BLaER1 (cell line): ENCODE results near the gene ATRAID.

ENCODE experiments used
- H3K27ac ChIP-seq: shearing (Covaris generic); formaldehyde crosslinking; 2 replicates; pipeline ENCODE4 v1.8.1; 2022
- H3K27me3 ChIP-seq: shearing (Covaris generic); formaldehyde crosslinking; 2 replicates; pipeline ENCODE4 v1.8.1; 2022
- H3K36me3 ChIP-seq: shearing (Covaris generic); formaldehyde crosslinking; 2 replicates; pipeline ENCODE4 v1.8.1; 2022
- H3K4me1 ChIP-seq: shearing (Covaris generic); formaldehyde crosslinking; 2 replicates; pipeline ENCODE4 v1.8.1; 2022
- H3K4me2 ChIP-seq: shearing (Covaris generic); formaldehyde crosslinking; 2 replicates; pipeline ENCODE4 v1.8.1; 2022
- H3K4me3 ChIP-seq: shearing (Covaris generic); formaldehyde crosslinking; 2 replicates; pipeline ENCODE4 v1.8.1; 2022
- H3K9ac ChIP-seq: shearing (Covaris generic); formaldehyde crosslinking; 2 replicates; pipeline ENCODE4 v1.8.1; 2022
- H3K9me3 ChIP-seq: shearing (Covaris generic); formaldehyde crosslinking; 2 replicates; pipeline ENCODE4 v1.8.1; 2022
- H4K20me1 ChIP-seq: shearing (Covaris generic); formaldehyde crosslinking; 2 replicates; pipeline ENCODE4 v1.8.1; 2022
- Cebpa-rat ChIP-seq: shearing (Covaris generic); IDR thresholded peaks from 2 replicates; pipeline ENCODE4 v1.8.1; 2022

Gene ATRAID

GRCh38 chr2:27261241-27261925 lies 49.5 kb downstream of the ATRAID start:
- H3K4me1 ChIP-seq, result peaks cover 35% of the 10 kb centered on the region
- H3K9me3 ChIP-seq, result no peaks in the 10 kb centered on the region
- peaks cover 98% of the 10 kb centered on the region for H3K27me3 ChIP-seq
- no peak overlapping the region for H3K4me3 ChIP-seq
- no peak overlapping the region for H3K9ac ChIP-seq
- peaks cover 47% of the 10 kb centered on the region for H4K20me1 ChIP-seq
- peak overlapping the region; percentile 95 for H3K4me2 ChIP-seq
- no peak for TF ChIP-seq Cebpa-rat
- H3K36me3 ChIP-seq, result no peaks in the 10 kb centered on the region
- no peak overlapping the region for H3K27ac ChIP-seq

GRCh38 chr2:27261926-27262298 lies 50.1 kb downstream of the ATRAID start:
- no peak overlapping the region for H3K27ac ChIP-seq
- no peaks in the 10 kb centered on the region for H3K9me3 ChIP-seq
- H3K27me3 ChIP-seq, result peaks cover 98% of the 10 kb centered on the region
- TF ChIP-seq Cebpa-rat, result no peak
- peak overlapping the region; percentile 95 for H3K4me2 ChIP-seq
- H4K20me1 ChIP-seq, result peaks cover 47% of the 10 kb centered on the region
- no peak overlapping the region for H3K9ac ChIP-seq
- H3K4me3 ChIP-seq, result peak overlapping the region; percentile 67
- no peaks in the 10 kb centered on the region for H3K36me3 ChIP-seq
- peaks cover 34% of the 10 kb centered on the region for H3K4me1 ChIP-seq

GRCh38 chr2:27262379-27263286 lies 50.8 kb downstream of the ATRAID start, which contains the start of gene SLC30A3:
Gene SLC30A3, minus strand, starts transcription at chr2:27263047. Its CDS starts 141 bp downstream, at chr2:27262906.
- Histone ChIP-seq H3K36me3 (no peaks in the 10 kb centered on the region), H3K4me1 (peaks cover 30% of the 10 kb centered on the region), H3K27ac (no peak within 1 kb of the TSS), H3K9me3 (no peaks in the 10 kb centered on the region), H4K20me1 (peaks cover 47% of the 10 kb centered on the region), H3K4me3 (peak within 1 kb of the TSS; percentile 67), H3K27me3 (peaks cover 98% of the 10 kb centered on the region), H3K4me2 (peak within 1 kb of the TSS; percentile 95), H3K9ac (peak within 1 kb of the TSS; percentile 46; the same call in 1 of the 2 replicates)
- no peak for TF ChIP-seq Cebpa-rat

- Histone ChIP-seq H3K9ac (no peak overlapping the region), H3K27ac (no peak overlapping the region), H3K27me3 (peaks cover 92% of the 10 kb centered on the region), H4K20me1 (peaks cover 47% of the 10 kb centered on the region), H3K4me1 (peaks cover 34% of the 10 kb centered on the region), H3K4me2 (peak overlapping the region; percentile 95), H3K9me3 (no peaks in the 10 kb centered on the region), H3K4me3 (peak overlapping the region; percentile 67), H3K36me3 (no peaks in the 10 kb centered on the region)
- no peak for TF ChIP-seq Cebpa-rat
Measured at GRCh38 chr2:27263287-27264252, 51.7 kb downstream of the ATRAID start.

GRCh38 chr2:27264253-27264752 lies 52.5 kb downstream of the ATRAID start:
- Histone ChIP-seq H3K4me3 (peak overlapping the region; percentile 67), H3K4me1 (peaks cover 35% of the 10 kb centered on the region), H3K9ac (no peak overlapping the region), H3K4me2 (peak overlapping the region; percentile 95), H3K27me3 (peaks cover 85% of the 10 kb centered on the region), H3K36me3 (no peaks in the 10 kb centered on the region), H3K27ac (no peak overlapping the region), H3K9me3 (no peaks in the 10 kb centered on the region), H4K20me1 (peaks cover 47% of the 10 kb centered on the region)
- TF ChIP-seq Cebpa-rat, result no peak

GRCh38 chr2:27264753-27265535 lies 53.1 kb downstream of the ATRAID start:
- no peaks in the 10 kb centered on the region for H3K9me3 ChIP-seq
- TF ChIP-seq Cebpa-rat, result no peak
- no peaks in the 10 kb centered on the region for H3K36me3 ChIP-seq
- peak overlapping the region; percentile 67 for H3K4me3 ChIP-seq
- peaks cover 82% of the 10 kb centered on the region for H3K27me3 ChIP-seq
- H4K20me1 ChIP-seq, result peaks cover 45% of the 10 kb centered on the region
- peak overlapping the region; percentile 95 for H3K4me2 ChIP-seq
- H3K4me1 ChIP-seq, result peaks cover 35% of the 10 kb centered on the region
- no peak overlapping the region for H3K27ac ChIP-seq
- no peak overlapping the region for H3K9ac ChIP-seq

- Histone ChIP-seq H3K9me3 (no peaks in the 10 kb centered on the region), H3K4me3 (no peak overlapping the region), H3K9ac (no peak overlapping the region), H3K4me1 (peaks cover 35% of the 10 kb centered on the region), H4K20me1 (peaks cover 39% of the 10 kb centered on the region), H3K27me3 (peaks cover 76% of the 10 kb centered on the region), H3K36me3 (no peaks in the 10 kb centered on the region), H3K4me2 (peak overlapping the region; percentile 95), H3K27ac (no peak overlapping the region)
- no peak for TF ChIP-seq Cebpa-rat
Measured at GRCh38 chr2:27265536-27265870, 53.7 kb downstream of the ATRAID start.
